Gastrocnemius medialis (tissue), 4 donors: ENCODE data around the gene KIF2A.

ENCODE experiments used
- CTCF ChIP-seq, 5 experiments: fragments of 450-650 bp in 3 of 5; fragments of 200-600 bp in 2 of 5; sonication (generic) in 2 of 5; IDR thresholded peaks in 4 of 5; conservative IDR thresholded peaks in 1 of 5; 1 replicate in 4 of 5; 2 replicates in 1 of 5; pipeline ENCODE4 v1.5.1; 2016 to 2019; ENCODE audit warnings: antibody characterized with exemption in 5 of 5, mild to moderate bottlenecking in 3 of 5, moderate library complexity in 3 of 5
- POLR2A ChIP-seq, 2 donors: fragments of 450-650 bp; IDR thresholded peaks; one replicate each; pipeline ENCODE4 v1.6.1; 2017; ENCODE audit warnings: antibody characterized with exemption in 2 of 2, mild to moderate bottlenecking in 2 of 2, moderate library complexity in 2 of 2

GRCh38 chr5:62305358-62305714 is 670 bp upstream of the KIF2A start:
- no peak for TF ChIP-seq CTCF (IDR thresholded peaks at IDR 0.05 in 4 of 5, conservative IDR thresholded peaks at IDR 0.05 in 1 of 5)
- no peak for TF ChIP-seq POLR2A (IDR thresholded peaks at IDR 0.05)
